Measurements from ENCODE around the gene SSX2IP.
"Not testable (repeated sequence)": the region's sequence is repeated elsewhere in the genome, so short reads cannot be mapped to it uniquely, and the experiment has no call there.

SSX2IP gene
- 14.3 to 28.7 (median 14.5) reads per million in 3 experiments for total RNA-seq

GRCh38 chr1:84690397-84691121, at the start of gene SSX2IP:
TSS of gene SSX2IP (minus strand) at chr1:84690461. CDS start at chr1:84671219, 19,242 bp downstream.
- peak; percentile 98 for DNase-seq

GRCh38 chr1:84738237-84738636, 48.0 kb upstream of the SSX2IP start:
- no peak for DNase-seq

DNA sequence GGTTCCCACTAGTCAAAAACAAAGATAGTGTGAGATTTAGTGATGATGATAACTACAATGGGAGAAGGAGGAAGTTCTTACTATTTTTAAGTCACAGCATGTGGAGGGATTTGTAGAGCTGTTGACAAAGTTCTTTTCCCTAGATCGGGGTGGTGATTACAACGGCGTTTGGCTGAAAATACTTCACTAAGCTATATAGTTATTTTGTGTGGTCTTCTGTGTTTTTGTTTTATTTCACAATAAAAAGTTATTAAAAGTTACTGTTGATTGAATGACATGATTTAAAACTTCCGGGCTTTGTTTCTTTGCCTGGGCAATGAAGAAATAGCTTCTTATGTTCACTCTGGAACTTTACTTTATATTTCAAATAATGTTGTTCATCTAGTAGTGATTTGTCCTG, 47.3 kb upstream of the SSX2IP start:
- no peak for DNase-seq

- no peak for DNase-seq
Observed at GRCh38 chr1:84736944-84737343, 46.7 kb upstream of the SSX2IP start.

DNA sequence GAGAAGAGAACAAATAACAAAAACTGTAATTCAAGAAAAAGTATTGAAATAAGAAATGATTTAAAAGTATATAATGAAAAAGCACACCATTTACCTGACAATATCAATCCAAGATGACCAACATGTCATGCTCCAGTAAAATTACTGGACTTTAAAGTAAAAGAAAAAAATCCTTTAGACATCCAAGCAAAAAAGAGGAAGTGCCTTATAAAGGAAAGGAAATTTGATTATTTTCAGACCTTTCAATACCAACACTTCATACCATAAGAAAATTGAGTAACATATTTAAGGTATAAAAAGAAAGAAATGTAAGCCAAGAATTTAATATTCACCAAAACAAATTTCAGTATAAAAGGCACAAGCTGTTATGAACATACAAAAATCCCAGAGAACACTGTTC, 46.2 kb upstream of the SSX2IP start:
- no peak for DNase-seq

DNA sequence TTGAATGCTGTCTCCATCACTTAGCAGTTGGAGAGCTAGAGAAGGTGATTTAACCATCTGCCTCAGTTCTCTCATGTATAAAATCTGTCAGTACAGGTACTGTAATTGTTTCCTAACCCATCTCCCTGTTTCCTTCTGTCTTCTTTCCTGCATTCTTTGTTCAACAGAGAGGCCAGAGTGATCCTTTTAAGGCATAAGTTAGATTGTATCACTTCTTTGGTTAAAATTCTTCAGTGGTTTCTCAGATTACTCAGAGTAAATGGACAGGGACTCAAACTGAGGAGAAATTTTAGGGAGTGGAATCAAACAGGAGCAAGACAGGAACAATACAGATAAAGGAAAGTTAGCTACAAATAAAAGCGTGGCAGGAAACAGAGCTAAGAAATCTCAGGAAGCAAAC, 45.2 kb upstream of the SSX2IP start:
- DNase-seq: no peak

- no peak for DNase-seq
Observed at GRCh38 chr1:84732520-84732919, 42.3 kb upstream of the SSX2IP start.

DNA sequence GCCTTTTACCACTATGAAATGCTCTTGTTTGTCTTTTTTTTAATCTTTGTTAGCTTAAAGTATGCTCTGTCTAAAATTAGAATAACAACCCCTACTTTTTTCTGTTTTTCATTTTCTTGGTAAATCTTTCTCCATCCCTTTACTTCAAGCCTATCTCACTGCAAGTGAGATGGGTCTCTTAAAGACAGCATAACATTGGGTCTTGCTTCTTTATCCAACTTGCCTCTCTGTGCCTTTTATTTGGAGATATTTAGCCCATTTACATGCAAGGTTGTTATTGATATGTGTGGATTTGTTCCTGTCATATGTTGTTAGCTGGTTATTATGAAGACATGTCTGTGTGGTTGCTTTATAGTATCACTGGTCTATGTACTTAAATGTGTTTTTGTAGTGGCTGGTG, 41.3 kb upstream of the SSX2IP start:
- DNase-seq: no peak

- DNase-seq: not testable (repeated sequence)
Observed at GRCh38 chr1:84727711-84728110, 37.5 kb upstream of the SSX2IP start.

DNA sequence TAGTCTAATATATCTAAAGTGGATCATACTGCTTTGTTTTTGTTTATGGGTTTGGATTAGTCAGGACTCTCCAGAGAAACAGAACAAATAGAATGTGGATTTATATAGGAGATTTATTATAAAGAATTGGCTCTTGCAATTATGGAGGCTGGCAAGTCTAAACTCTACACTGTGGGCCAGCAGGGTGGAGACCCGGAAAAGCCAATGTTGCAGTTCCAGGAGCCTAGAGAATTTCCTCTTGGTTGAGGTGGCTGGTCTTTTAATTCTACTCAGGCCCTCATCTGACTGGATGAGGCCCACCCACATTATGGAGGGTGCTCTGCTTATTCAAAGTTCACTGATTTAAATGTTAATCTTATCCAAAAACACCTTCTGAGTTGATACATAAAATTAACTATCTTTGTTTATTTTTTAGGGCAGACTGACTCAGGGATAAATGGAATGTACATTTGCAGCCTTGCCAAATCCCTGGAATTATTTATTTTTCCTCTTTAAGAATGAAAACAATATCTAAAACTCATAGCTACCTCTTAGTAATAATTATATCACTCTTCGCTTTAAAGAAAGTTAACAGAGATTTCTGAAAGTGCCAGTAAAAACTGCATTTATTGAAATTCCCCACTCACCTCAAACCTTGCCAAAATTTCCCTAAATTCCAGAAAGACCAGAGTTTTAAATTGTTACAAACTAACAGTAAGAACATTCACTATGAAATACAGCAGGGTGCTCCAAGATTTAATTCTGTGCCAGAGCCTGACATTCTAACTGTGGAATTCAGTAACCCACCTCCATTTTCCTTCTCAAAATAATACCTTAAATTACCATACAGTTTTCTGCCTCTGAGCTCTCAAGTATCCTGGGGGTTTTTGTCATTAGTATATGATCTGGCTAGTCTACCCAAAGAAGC, 36.6 kb upstream of the SSX2IP start:
- no peak for DNase-seq

GRCh38 chr1:84724128-84724860, 34.0 kb upstream of the SSX2IP start:
- DNase-seq: peak; percentile 28

DNA sequence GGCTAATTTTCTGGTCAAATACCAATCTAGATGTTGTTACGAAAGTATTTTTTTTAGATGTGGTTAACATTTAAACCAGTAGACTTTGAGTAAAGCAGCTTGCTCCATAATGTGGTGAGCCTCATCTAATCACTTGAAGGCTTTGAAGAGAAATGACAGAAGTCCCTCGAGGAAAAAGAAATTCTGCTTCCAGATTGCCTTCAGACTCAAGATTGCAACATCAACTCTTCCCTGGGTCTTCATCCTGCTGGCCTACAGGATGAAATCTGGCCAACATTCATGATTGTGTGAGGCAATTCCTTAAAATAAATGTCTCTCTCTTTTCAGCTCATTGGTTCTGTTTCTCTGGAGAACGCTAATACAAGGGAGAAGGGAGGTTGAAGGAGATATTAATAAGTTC, 32.5 kb upstream of the SSX2IP start:
- DNase-seq: no peak

- not testable (repeated sequence) for DNase-seq
Observed at GRCh38 chr1:84721872-84722271, 31.6 kb upstream of the SSX2IP start.

DNA sequence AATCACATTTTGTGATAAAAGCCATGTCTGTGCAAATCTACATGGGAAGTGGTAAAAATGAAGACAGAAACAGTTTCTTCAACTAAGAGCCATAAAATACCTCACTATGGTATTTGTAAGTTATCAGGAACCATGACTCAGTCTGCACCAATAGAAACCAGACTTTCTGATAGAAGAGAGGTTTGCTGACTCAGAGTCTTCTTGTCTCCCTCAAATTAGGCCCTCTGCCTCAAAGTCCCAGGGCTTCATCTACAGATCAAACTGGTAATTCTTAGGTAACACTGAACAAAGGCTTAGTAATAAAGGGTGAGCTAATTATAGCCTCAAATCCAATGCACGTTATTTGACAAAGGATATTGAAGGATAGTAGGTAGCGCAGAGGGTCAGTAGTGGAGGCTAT, 30.9 kb upstream of the SSX2IP start:
- DNase-seq: no peak

DNA sequence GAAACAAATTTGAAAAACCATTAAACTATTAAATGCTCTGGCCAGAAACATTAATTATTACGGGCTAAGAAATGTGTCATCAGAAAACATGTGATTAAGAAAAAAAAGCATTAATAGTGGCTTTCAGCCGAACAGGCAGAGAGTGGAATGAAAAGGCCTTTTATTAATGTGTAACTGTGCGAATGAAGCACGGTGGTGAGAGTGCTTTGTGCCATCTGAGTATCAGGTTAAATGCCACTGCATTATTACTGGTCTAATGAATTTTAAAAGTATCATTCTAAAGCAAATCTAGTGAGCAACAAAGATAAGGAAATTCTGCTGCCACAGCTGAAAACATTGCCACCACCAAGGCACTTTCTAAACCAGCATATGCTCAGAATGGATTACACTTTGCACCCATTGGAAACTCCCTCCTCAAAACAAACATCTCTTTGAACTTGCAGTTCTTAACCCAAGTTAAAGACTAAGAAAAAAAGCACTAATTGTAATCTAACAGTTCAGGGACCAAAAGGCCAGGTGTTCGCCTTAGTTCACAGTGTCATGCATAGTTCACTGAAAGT, 30.0 kb upstream of the SSX2IP start:
- DNase-seq: no peak

DNA sequence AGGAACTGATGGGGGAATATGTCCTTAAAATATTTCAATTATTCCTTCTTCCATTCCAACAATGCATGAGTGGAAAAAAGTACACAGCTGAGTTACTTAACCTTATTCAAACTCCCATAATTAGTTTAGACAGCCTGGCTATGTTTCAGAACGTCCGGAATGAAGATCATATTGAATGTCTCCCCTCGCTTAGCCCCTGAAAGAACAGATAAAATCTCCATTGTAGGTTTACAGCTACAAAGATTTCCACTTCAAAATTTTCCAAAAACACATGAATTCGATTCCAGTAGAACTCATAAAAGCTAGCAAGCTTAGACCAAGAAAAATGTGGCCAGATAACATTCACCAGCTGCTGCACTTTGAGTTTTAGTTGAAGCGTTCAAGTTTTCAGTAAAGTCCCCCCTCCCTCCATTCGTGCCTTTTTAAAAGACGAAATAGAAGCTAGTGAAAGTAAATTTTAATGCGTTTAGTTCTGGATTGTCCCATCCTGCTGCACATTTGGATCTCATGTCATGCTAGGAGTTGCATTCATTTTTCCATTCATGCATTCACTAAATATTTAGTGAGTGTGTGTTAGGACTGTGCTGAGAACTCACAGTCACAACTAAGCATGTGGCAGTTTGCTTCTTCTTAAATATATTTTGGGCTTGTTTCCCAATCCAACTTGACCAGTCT, 29.4 kb upstream of the SSX2IP start:
- DNase-seq: no peak

GRCh38 chr1:84715342-84716019, 25.2 kb upstream of the SSX2IP start:
- no peak for DNase-seq

DNA sequence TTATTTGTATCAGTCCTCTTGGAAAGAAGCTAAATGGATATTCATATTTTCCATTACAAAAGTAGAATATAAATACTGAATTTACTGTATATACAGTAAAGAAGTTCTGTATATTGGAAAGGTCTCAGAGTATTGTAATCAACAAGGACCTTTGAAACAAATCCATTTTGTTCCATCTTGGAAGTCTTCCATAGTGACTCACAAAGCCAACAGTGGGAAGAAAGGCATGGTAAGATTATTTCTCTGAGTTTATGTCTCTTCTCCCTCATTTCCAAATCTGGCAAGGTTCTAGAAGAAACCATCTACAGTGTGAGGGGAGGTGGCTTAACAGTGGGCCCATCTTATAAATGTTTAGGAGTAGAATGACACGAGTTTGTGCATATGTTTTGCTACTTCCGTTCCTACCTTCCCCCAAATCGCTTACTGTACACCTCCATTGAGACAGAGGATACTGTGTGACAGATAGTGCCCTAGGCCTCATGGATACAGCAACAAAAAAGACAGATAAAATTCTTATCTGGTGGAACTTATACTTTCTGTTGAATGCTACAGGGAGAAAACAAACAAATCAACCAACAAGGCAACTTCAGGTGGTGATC, 22.1 kb upstream of the SSX2IP start:
- DNase-seq: no peak

- no peak for DNase-seq
Observed at GRCh38 chr1:84711869-84712268, 21.6 kb upstream of the SSX2IP start.

GRCh38 chr1:84711121-84711520, 20.9 kb upstream of the SSX2IP start:
- DNase-seq: no peak

- DNase-seq: no peak
Observed at GRCh38 chr1:84709131-84709530, 18.9 kb upstream of the SSX2IP start.

Data from central memory CD4-positive, alpha-beta T cell (primary cell).